DMS 273 (cell line): ENCODE results near the gene UQCC3.
"Not testable (repeated sequence)": the region's sequence is repeated elsewhere in the genome, so short reads cannot be mapped to it uniquely, and the experiment has no call there.

Source experiments
- DNase-seq: peaks from one replicate; lab custom pipeline; 2025; ENCODE audit not compliant: unreplicated experiment; lab: John Stamatoyannopoulos, UW

UQCC3 gene

DNA sequence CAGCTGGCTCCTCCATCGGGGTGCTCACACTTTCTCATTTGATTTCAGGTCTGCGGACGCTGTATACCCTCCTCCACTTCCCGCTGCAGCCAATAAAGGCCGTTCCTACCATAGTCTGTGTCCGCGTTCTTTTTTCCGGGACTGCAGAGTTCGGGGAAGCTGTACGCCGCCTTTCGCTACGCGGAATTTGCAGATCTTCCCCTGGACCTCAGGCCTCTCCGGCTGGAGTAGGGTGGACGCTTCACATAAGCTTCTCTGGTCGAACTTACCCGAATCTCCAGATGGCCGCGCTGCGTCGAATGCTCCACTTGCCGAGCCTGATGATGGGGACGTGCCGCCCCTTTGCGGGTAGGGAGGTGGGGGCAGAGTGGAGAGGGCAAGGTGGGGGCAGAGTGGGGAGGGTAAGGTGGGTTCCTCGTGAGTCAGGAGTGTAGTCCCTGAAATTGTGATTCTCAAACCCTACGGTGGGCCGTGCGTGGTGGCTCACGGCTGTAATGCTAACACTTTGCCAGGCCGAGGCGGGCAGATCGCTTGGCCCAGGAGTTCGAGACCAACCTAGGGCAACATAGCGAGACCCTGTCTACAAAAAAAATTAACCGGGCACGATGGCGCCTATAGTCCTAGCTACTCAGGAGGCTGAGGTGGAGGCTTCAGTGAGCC lies 5.7 kb upstream of the UQCC3 start:
- DNase-seq: peak; percentile 62

DNA sequence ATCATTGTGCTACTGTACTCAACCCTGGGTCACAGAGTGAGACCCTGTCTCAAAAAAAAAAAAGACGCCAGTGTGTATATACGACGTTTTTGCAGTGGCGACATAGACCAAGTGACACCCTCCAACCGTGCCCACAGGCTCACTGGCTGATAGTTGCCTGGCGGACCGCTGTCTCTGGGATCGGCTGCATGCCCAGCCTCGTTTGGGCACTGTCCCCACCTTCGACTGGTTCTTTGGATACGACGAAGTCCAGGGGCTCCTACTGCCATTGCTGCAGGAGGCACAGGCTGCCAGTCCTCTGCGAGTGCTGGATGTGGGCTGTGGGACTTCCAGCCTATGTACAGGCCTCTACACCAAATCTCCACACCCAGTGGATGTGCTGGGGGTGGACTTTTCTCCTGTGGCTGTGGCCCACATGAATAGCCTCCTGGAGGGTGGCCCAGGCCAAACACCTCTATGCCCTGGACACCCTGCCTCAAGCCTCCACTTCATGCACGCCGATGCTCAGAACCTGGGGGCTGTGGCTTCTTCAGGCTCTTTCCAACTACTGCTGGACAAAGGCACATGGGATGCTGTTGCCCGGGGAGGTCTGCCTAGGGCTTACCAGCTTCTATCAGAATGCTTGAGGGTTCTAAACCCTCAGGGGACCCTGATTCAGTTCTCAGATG lies 5.1 kb upstream of the UQCC3 start:
- no peak for DNase-seq

DNA sequence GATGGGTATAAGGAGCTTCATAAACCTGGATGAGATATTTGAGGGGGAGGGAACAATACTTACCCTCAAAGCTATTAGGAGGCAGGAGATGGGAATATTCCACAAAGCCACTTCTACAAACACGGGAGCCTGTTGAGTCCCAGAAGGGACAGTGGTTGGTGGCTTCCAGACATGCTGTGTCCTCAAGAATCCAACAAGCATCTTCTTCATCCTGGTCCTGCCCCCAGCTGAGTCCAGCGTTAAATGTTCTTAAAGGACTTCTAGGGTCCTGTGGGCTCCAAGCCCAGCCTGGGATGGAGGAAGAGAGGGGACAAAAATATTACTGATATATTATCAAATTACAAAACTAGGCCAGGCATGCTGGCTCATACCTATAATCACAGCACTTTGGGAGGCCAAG lies 4.0 kb upstream of the UQCC3 start:
- DNase-seq: no peak

DNA sequence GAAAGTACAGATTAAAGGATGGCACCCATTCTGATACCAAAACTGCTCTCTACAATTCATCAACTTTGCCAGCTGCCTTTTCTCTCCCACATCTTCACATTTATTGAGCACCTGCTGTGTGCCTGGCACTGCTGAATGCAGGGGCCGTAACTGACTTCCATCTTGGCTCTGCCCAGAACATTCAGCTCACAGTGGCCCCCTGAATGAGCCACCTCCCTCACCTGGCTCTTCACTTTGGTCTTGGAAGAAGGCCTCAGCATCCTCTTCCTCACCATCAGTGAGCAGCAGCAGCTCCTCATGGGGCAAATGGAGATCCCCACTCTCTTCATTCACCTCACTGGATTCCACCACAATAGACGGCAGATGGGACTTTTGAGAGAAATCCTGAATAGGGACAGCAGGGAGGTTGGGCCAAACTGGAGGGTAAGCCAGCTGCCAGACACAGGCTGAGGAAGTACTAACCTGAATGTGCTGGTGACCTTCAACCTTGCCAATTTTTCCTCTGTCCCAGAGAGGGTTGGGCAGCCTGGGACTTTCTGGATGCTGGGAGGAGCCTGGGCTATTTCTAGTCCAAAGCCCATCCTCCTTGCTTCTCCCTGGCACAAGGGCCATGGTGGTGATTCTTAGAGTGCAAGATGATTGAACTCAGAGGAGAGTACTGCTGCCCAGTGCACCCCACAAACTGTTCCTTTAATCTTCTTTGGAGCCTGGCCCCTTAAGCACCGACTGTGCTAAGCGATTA lies 1.9 kb upstream of the UQCC3 start:
- peak; percentile 88 for DNase-seq

DNA sequence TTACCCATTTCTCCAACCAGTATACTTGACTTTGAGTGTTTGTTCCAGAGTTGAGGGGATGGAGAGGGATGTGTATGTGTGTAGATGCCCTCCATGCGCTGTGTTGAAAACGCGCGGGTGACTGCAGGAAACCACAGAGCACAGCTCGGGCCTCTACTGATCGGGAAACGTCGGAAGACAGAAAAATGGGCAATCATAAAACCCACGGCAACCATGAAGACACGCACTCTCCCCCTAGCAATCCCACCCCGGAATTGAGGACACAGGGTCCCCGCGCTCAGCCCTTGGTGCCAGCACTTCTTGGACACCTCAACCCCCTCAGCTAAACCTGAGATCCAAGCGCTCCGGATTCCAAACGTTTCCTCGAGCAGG lies 251 bp upstream of the UQCC3 start:
- DNase-seq: no peak

DNA sequence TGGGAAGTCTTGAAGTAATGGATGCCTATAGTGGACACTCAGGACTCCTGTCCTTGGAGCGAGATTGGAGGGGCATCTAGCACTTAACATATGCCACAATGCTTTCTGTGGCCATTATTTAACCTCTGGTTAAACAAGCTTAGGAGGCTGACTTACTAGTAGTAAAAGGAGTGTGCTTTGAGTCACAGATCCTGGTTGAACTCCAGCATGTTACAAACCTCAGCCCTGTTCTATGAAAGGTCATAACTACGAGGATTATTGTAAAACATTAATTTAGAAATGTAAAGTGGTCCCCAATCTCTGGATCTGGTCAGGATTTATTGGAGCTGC lies 1.7 kb downstream of the UQCC3 start:
- DNase-seq: no peak

DNA sequence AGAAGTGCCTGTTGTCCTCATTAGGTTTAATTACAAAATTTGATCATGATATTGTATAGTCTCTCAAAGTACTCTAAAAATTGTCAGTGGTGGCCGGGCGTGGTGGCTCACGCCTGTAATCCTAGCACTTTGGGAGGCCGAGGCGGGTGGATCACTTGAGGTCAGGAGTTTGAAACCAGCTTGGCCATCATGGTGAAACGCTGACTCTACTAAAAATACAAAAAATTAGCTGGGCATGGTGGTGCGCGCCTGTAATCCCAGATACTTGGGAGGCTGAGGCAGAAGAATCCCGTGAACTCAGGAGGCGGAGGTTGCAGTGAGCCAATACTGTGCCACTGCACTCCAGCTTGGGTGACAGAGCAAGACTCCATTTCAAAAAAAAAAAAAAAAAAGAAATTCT lies 3.9 kb downstream of the UQCC3 start:
- DNase-seq: not testable (repeated sequence)

DNA sequence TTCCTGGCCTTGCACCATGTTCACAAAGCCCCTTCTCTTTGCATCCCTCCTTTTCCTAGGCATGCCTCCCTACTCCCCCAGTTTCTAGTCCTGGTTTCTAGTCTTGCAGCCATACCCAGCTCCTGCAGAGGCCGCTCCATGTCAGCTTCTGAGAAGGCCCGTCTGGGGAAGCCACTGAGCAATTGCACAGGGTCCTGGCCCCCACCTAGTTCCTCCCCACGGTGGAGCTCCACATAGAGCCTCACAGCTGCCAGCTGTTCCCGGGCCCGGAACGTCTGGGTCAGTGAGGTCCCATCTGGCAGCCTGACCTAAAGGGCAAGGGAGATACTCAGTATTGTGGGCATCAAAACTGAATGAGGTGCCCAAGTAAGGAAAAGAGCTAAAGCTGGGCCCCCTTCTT lies 5.2 kb downstream of the UQCC3 start:
- DNase-seq: peak; percentile 64

DNA sequence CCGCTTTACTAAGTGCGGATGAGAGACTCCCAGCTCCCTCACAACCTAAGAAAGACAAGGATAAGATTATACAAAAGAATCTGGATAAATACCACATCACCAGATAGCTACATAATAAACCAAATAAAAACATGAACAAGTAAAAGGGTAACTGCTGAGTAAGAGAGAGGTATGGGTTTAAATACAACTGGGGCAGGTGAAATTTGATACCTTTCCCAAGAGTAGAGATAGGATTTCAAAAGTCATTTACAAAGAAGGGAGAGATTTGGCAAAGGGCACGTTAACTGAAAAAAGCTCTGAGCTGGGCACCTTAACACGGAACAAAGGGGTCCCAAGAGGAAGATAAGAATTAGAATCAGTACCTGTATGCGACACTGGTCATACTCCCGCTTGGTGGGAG lies 5.7 kb downstream of the UQCC3 start:
- DNase-seq: peak; percentile 40

DNA sequence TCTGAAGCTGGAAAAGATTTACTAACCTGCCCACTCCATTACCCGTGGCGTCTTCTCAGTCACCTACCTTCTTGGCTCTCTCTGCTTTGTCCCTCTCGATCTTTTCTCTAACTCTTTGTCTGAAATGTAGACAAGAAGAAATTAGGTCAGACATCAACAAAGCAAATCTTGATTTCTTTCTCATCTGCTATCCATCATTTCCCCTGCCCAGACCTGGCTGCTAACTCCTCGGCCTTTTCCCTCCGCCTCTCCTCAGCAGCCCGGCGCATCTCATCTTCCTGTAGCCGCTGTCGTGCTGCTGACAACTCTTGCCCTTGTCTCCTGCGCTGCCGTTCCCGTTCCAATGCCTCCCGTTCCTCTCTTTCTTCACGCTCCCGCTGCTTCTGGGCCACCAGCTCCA lies 6.2 kb downstream of the UQCC3 start:
- DNase-seq: no peak

DNA sequence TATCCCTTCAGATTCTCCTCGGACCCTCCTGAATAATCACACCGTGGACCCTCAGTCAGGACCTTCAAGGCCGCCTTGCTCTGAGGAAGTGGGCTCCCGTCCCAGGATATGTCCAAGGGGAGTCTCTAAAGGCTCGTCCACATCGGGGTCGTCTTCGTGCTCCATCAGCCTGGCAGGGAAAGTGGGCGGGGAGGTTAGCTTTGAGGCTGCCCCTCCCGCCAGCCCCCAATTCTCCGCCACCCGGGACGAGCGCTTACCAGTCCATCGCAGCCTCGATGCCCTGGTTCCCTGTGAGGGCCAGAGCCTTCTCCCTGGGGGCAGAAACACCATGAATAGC lies 6.9 kb downstream of the UQCC3 start:
- DNase-seq: peak; percentile 53

DNA sequence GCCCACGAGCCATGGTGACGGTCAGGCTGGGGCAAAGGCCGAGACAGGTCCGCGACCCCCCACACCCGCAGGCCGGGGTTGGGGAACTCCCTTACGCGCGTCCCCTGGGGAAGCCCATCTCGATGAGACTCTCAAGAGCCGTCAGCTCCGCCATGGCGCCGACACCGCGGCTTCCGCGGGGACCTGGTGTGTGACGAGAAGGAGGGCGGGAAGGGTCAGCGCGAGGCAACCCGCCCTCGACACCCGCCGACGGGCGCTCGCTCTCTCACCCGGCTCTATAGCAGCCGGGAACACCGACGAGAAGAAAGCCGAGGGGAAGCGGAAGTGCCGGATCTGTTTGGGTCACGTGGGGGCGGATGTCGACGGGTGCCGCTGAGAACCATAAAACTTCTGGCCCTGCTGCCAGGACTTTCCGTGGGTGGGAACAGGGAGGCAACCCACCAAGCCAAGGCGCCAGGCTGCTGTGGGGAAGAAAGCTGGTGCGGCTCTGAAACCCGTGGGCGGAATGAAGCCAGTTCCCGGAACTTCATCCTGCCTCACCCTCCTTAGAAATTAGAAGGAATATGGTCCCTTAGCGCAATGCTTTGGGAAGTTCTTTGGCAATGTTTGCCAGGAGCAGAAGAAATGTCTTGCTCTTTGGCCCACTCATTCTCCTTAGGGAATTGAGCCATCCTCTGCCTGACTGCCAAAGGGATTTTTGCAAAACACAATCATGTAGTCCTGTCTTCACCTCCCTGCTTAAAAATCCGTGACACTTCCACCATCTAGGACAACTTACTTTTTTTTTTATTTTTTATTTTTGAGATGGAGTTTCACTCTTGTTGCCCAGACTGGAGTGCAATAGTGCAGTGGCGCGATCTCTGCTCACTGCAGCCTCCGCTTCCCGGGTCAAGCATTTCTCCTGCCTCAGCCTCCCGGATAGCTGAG lies 7.6 kb downstream of the UQCC3 start, which contains the start of gene UBXN1:
Gene UBXN1 (minus strand): TSS at position 304 of the 927 bp plus-strand sequence. CDS start 150 bp downstream, at position 154.
- DNase-seq: peak; percentile 92

DNA sequence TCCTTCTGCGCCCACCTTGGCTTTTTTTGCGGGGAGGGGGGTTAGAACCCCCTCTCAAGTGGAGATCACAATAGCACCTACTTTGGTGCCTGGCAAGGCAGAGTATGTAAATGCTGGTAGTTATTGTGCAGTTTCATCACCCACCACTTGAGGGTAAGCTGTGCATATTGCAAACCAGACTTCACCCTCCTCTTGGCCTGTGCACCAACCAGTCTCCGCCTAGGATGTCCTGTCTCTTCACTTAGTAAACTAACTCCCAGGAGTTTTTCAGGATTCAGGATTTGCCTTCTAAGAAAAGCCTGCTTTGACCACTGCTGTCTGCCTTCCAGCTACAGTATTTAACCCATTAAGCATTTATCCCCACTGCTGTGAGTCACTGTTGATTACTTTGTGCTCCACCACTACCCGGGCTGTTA lies 9.4 kb downstream of the UQCC3 start:
- peak; percentile 79 for DNase-seq

DNA sequence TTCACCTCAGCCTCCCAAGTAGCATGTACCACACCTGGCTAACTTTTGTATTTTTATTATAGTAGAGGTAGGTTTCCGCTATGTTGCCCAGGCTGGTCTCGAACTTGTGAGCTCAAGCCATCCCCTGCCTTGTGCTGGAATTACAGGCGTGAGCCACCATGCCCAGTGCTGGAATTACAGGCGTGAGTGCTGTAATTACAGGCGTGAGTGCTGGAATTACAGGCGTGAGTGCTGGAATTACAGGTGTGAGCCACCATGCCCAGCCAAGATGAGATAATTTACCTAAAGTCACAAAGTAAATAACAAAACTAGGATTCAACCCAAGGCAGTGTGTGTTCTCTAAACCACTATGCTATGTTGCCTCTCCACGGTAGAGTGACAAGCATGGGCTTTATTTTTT lies 11.0 kb downstream of the UQCC3 start:
- no peak for DNase-seq

DNA sequence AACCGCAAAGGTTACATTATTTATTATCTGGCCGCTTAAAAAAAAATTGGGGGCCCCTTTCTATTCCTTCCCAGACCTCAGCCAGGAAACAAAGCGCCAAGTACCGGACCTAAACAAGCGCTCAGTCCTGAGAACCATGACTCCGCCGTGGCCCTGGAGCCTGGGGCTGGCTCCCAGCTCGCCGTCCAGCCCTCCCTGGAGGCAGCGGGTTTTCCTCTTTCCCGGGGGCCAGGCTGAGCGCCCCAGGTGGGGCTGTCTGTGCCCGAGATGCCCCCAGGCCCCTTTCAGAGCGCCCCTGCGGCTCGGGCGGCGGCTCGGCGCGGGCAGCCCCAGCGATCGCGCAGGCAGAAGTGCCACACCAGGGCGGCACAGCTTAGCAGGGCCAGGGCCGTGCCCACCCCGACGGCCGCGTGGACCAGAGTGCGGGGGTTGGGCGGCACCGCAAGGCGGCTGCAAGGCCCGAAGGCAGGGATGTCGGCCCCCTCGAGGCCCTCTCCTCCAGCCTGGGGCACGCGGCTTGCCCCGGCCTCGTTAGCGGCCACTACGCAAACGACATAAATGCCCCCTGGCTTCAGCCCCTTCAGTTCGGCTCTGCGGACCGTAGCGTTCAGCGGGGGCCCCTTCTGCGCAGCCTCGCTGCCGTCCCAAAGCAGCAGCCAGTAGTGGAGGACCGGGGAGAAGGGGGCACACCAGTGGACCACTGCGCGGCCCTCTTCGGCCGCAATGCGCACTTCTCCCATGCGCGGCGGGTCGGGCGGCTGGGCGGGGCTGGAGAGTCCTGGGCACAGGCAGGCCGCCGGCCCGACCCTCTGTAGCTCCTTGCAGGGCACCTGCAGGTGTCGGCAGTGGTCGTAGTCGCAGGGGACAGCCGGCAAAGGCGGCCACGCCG lies 16.3 kb downstream of the UQCC3 start:
- no peak for DNase-seq

DNA sequence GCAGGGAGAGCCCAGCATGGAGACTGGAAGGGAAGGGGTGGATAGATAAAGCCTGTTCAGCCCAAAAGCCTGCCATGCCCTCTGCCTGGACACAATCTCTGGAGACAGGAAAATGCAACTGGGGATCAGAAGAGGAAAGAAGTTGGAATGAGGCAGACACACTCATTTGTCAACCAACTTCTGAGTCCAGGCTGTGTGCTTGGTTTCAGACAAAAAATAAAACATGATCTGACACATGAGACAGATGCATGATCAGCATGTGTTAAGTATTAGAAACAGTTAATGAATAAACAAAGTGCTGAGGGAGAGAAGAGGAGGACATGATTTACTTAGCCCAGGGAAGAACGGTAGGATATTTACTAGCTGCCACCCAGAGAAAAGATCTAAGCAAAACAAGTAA lies 17.0 kb downstream of the UQCC3 start:
- DNase-seq: no peak

DNA sequence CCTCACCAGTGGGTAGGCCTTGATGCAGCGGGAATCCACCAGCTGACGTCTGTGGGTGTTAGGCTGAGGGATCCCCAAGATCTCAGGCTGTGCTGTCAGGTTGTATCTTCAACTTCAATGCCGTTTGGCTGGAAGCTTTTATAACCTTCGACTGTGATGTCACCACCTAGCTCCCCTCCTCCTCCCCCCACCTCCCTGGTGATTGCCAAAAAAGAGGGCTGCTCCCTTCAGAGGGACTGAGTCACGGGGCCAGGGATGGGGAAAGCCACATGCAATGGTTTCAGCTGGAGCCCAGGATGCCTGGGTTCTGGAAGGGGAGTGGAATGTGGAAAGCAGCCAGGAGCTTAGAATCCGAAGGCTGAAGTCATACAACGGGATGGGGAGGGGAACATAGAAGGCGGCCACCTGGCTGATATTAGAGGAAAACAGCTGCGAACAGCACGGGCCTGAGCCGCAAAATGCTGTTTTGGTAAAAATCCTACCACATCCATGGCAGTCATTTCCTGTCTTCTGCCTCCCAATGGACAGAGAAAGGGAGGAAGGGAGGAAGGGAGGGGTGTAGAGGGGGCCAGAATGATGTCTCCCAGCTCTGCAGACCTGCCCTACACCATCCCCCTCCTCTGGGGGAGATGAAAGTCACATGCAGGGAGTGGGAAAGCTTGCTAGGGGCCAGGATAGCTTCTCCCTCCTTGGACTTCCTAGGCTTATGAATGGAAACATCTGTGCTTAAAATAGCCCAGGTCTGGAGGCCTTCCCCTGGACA lies 18.1 kb downstream of the UQCC3 start, which contains the start of gene LRRN4CL:
Gene LRRN4CL (minus strand): TSS at position 110 of the 763 bp plus-strand sequence. CDS start 1,022 bp downstream, outside the sequence.
- peak; percentile 67 for DNase-seq

DNA sequence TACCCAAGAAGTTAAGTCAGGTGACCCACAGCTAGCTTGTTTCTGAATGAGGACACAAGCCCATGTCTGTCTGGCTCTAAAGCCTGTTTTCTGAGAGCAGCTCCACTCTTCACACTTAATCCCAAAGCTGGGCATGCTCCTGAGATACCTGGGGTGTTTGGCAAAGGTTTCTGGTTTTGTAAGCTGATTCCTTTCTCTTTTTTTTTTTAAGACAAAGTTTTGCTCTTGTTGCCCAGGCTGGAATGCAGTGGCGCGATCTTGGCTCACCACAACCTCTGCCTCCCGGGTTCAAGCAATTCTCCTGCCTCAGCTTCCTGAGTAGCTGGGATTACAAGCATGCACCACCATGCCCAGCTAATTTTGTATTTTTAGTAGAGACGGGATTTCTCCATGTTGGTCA lies 22.2 kb downstream of the UQCC3 start:
- DNase-seq: not testable (repeated sequence)

DNA sequence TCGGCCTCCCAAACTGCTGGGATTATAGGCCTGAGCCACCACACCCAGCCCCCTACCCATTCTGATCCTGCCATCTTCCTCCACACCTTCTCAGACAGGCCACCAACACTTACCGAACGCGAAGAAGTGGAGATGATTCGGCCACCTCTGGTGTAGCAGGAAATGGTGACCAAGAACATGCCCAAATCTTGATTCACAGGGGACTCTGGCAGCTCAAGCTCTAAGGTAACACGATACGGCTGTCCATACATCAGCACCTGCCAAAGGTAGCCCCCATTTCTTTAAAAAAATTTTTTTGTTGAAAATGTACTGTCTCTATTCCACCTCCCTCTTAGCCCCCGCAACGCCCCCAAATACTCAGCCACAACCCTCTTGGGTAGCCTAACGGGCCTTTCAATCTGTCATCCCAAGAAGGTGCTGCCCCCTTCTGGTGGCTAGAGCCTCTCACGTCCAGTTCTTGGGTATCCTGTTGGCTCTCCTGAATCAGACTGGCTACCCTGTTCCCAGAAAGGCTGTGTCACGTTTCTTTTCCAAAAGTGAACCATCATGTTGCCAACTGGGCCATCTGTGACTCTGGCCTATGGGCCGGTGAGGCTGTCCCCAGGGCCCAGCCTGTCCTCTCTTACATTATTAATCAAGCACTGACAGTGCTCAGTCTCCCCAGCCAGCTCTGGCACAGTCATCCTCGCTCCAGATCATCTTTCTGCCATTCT lies 23.1 kb downstream of the UQCC3 start:
- DNase-seq: peak; percentile 84
